PFSK-1 (cell line): Measurements from ENCODE around the gene OSM.

Experiments
- FOXP2 ChIP-seq: optimal IDR thresholded peaks from 2 replicates; pipeline ENCODE3; 2011; ENCODE audit warnings: borderline replicate concordance, control low read depth, inconsistent platforms; ENCODE audit not compliant: insufficient read depth; ENCODE audit errors: extremely low read length, extremely low read depth
- POLR2AphosphoS5 ChIP-seq: IDR thresholded peaks from 2 replicates; pipeline ENCODE4 v1.6.1; 2012; ENCODE audit warnings: low read depth, mild to moderate bottlenecking, control low read depth, low read length, moderate library complexity
- SIN3A ChIP-seq: IDR thresholded peaks from 2 replicates; pipeline ENCODE4 v1.6.1; 2012; ENCODE audit warnings: mild to moderate bottlenecking, low read length, moderate library complexity, borderline replicate concordance; ENCODE audit not compliant: insufficient read depth
- TAF1 ChIP-seq: IDR thresholded peaks from 2 replicates; pipeline ENCODE4 v1.6.1; 2012; ENCODE audit warnings: low read length, control low read depth, borderline replicate concordance; ENCODE audit not compliant: insufficient read depth
- TF ChIP-seq, protein P1 (sequence below), 2 experiments: IDR thresholded peaks; 2 replicates each; pipeline versions ENCODE4 v1.6.1 to v1.8.0; 2011 to 2012; ENCODE audit warnings: low read depth in 2 of 2, low read length in 2 of 2, control low read depth in 1 of 2, inconsistent platforms in 1 of 2, mild to moderate bottlenecking in 1 of 2, moderate library complexity in 1 of 2; ENCODE audit not compliant: insufficient read depth in 1 of 2

DNA sequence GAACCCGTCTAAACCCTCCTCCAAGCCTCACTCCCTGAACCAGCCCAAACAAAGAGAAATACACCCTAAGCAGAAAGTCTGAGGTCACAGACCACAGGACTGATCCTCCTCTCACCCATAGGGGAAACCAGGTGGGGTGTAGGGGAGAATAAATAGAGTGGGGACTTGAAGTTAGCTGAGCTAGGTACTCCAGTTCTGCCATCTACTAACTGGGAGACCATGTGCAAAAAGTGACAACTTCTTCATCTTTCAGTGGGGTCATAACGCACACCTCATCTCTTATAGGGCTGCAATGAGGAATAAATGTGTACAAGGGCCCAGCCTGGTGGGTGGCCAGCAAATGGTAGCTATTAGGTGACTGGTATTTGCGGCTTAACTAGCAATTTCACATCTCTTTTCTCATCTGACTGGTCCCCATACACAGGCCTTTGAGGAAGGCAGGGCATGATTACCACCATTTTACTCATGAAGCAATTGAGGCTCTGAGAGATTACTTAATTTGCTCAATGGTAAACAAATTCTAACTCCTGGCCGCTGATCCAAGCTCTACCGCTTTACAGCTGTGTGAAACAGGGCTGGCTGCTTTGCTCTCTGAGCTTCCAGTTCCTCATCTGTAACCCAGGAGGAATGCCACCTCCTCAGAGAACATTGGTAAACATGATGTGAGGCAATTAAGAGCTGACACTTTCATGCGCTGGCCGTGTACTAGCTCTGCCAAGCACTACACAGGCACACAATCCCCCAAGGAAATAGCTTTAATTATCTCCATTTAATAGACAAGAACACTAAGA lies 43.5 kb upstream of the OSM start:
- no peak for TF ChIP-seq SIN3A
- no peak for TF ChIP-seq TAF1
- TF ChIP-seq, protein P1, sequence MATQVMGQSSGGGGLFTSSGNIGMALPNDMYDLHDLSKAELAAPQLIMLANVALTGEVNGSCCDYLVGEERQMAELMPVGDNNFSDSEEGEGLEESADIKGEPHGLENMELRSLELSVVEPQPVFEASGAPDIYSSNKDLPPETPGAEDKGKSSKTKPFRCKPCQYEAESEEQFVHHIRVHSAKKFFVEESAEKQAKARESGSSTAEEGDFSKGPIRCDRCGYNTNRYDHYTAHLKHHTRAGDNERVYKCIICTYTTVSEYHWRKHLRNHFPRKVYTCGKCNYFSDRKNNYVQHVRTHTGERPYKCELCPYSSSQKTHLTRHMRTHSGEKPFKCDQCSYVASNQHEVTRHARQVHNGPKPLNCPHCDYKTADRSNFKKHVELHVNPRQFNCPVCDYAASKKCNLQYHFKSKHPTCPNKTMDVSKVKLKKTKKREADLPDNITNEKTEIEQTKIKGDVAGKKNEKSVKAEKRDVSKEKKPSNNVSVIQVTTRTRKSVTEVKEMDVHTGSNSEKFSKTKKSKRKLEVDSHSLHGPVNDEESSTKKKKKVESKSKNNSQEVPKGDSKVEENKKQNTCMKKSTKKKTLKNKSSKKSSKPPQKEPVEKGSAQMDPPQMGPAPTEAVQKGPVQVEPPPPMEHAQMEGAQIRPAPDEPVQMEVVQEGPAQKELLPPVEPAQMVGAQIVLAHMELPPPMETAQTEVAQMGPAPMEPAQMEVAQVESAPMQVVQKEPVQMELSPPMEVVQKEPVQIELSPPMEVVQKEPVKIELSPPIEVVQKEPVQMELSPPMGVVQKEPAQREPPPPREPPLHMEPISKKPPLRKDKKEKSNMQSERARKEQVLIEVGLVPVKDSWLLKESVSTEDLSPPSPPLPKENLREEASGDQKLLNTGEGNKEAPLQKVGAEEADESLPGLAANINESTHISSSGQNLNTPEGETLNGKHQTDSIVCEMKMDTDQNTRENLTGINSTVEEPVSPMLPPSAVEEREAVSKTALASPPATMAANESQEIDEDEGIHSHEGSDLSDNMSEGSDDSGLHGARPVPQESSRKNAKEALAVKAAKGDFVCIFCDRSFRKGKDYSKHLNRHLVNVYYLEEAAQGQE (IDR thresholded peaks at IDR 0.05; ENCODE audit: insufficient read depth in 1 of 2, low read depth in 2 of 2, low read length in 2 of 2), result no peak
- no peak for TF ChIP-seq POLR2AphosphoS5
- no peak for TF ChIP-seq FOXP2
